ENCODE measurements around the gene MRGPRD.
"Not testable (repeated sequence)": the region's sequence is repeated elsewhere in the genome, so short reads cannot be mapped to it uniquely, and the experiment has no call there.

Gene MRGPRD

GRCh38 chr11:68993546-68993945 is 12.8 kb upstream of the MRGPRD start:
- DNase-seq (ENCODE audit: low spot score) = no peak

DNA sequence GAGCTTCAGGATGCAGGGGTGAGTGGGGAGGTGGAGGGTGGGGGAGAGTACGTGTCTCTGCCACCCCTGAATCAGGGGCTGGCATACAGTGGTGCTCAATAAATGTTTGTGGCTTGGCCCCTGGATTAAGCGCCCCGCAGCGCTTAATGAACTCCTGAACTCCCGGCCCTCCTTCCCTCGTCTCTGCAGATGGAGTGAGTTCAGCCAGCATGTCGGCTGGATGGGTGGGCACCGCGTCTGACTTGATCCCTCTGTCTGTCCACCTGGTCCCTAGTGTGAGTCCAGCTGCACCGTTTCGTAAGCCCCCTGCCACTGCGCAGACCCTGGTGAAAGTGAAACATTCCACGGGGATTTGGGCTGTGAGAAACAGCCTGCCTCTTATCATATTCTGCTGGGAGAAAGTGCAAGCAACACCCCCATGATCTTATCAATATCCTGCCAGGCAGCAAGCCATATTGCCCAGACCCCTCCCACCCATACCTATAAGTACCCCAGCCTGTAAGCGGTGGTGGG is 12.0 kb upstream of the MRGPRD start:
- DNase-seq (ENCODE audit: low spot score) = no peak

- DNase-seq (ENCODE audit: low spot score) = no peak
These were observed 10.4 kb upstream of the MRGPRD start for GRCh38 chr11:68990995-68991780.

DNA sequence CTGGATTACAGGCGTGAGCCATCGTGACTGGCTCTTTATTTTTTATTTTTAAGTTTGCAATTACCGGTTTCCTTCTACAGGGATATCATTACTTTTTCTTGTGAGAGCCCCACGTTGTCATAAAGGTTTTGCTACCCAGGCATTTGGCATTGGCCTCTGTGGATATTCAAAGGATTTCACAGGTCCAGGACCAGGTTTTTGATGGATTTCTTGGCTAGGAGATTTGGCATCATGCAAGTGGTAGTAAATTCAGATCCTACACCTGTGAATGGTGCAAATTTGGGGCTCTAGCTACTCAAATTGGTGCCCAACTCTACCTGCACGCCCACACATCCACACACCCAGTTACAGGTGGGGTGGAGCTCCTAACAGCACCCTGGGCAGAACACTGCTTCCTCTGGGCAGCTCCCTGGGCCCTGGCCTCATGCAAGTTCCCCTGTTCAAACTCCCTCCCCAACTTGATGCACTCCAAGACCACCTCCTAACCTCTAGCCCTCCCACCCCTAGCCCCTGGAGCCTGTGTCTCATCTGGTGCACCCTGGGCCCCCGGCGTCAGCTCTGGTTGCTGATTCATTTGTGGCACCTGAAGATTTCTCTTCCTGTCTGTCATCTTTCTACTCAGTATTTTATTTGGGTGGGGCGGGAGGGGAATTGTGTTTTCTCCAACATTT is 9.3 kb upstream of the MRGPRD start:
- no peak for DNase-seq (ENCODE audit: low spot score)

DNA sequence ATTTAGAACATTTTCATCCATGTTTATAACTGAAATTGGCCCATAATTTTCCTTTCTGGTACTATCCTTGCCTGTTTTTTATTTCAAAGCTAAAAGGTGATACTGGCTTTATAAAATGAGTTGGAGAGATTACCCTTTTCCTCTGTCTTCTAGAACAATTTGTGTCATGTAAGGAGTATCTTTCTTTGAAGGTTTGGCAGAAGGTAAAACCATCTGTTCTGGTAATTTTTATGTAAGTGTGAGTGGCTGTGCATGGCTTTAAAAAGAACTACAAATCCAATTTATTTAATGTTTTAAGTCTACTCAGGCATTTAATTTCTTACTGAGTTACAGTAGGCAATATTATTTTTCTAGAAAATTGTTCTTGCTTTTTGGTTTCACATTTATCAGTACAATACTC is 7.7 kb upstream of the MRGPRD start:
- DNase-seq (ENCODE audit: low spot score) = no peak

DNA sequence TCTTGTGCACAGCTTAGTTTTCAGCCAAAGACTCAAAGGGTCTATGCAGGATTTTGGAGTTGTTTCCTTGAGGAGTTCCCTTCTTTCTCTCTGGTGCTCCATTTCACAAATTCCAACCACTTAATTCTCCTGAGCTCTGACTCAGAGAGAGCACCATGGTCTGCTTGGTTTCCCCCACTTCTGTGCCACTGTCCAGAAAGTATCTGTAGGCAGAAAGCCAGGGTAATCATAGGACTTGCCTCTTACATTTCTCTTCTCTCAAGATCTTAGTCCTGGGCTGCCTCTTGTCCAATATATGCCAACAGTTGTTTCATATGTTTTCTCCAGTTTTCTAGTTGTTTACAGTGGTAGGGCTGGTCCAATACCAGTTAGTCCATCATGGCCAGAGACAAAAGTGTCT is 6.4 kb upstream of the MRGPRD start:
- DNase-seq (ENCODE audit: low spot score) = no peak

DNA sequence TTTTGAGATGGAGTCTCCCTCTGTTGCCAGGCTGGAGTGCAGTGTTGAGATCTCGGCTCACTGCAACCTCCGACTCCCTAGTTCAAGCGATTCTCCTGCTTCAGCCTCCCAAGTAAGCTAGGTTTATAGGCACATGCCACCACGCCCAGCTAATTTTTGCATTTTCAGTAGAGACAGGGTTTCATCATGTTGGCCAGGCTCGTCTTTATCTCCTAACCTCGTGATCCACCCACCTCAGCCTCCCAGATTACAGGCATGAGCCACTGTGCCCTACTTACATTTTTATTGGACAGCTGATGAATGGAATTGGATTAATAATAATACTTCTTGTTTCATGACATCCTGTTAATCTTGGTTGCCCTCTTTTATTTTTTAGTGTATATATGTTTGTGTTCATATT is 3.0 kb upstream of the MRGPRD start:
- DNase-seq (ENCODE audit: low spot score) = no peak

DNA sequence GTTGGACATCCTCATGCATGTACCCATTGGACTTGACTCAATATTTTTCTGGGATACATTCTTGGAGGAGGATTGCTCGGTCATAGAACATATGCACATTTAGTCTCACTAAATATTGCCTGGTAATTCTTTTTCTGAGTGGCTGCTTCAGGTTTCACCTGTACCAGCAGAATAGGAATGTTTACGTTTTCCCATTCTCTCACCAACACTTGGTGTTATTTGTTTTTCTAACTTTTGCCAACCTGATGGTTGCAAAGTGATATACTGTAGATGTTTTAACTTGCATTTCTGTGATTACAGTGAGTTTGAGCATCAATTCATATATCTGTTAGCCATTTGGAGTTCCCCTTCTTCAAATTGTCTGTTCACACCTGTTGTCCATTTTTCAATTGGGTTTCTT is 1.3 kb upstream of the MRGPRD start:
- no peak for DNase-seq (ENCODE audit: low spot score)

DNA sequence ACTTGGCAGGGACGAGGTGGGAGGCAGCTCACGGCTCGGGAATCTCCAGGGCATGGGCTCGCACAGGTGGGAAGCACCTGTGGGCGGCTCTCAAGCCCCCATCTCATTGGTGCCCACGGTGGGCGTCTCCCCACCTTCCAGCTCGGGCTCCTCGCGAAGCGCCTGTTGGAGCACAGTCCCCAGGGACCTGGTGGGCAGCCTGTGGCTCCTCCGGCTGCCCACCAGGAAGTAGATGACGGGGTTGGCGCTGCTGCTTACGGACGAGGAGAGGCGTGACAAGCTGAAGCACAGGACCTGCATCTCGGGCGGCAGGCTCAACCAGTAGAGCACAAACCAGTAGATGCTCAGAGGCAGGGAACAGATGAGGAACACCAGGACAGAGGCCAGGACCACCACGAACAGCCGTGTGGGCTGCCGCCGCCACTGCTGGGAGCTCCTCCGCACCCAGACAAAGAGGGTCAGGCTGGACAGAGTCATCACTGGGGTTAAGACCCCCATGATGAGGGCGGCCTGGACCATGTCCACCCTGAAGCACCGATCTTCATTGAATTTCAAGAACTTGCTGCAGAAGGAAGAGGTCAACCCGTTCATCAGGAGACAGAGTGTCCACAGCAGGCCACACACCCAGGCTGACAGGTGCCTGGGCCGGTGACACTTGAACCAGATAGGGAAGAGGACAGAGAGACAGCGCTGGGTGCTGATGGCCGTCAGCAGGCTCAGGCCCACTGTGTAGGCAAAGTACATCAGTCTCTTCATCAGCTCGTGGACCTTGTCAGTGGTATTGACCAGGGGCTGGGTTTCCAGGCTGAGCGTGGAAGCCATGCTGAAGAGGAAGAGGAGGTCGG is 633 bp downstream of the MRGPRD start:
- no peak for DNase-seq (ENCODE audit: low spot score)

GRCh38 chr11:68978931-68979594 is 1.7 kb downstream of the MRGPRD start:
- no peak for DNase-seq (ENCODE audit: low spot score)

DNA sequence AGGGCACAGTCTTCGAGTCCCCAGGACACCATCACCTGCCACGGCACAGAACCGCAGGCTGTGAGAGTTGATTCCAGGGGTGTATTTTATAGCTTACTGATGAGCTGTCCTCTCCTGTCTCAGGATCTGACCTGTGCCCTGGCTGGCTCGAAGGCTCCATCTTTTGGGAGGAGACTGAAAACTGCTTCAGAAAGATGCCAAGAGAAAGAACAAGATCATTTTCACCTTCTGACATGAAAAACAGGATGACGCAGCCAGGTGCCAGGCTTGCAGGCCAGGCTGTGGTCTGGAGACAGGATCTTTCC is 2.2 kb downstream of the MRGPRD start:
- no peak for DNase-seq (ENCODE audit: low spot score)

DNA sequence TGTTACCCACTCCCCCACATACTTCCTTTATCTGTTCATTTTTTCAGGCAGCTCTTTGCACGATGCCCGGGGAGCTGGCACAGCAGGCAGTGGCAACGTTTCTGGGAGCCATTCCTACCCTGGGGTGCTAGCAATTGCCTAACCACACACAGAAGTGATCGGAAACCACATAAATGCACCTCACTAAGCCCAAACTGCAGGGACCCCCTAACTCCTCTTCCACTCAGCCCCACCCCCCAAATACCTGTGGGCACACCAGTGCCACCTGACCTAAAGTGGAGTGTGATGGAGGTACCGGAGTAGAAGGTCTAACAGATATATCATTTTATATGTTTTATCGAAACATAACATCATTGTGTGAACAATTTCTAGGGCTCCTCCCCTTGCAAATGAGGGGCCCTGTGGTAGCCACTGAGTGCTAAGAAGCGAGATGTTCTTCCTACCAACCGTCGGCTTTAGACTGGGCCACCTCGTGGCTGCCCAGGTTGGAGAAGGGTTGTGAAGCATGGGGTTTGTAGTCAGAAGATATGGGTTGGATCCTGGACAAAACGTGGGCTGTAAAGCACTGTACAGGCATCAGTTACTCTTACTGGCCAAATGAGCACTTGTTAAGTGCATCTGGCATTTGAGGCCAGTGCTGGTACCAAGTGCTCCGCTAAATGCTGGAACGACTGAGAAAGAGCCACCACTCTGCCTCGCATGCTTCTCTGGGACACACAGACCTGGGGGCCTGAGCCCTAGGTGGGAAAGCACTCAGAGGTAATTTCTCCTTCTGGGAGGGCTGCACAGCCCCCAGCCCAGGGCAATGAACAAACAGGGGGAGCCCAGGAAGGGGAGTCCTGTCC is 2.8 kb downstream of the MRGPRD start:
- no peak for DNase-seq (ENCODE audit: low spot score)

GRCh38 chr11:68976563-68976962 is 4.2 kb downstream of the MRGPRD start:
- no peak for DNase-seq (ENCODE audit: low spot score)

GRCh38 chr11:68976095-68976494 is 4.7 kb downstream of the MRGPRD start:
- DNase-seq (ENCODE audit: low spot score) = no peak

DNA sequence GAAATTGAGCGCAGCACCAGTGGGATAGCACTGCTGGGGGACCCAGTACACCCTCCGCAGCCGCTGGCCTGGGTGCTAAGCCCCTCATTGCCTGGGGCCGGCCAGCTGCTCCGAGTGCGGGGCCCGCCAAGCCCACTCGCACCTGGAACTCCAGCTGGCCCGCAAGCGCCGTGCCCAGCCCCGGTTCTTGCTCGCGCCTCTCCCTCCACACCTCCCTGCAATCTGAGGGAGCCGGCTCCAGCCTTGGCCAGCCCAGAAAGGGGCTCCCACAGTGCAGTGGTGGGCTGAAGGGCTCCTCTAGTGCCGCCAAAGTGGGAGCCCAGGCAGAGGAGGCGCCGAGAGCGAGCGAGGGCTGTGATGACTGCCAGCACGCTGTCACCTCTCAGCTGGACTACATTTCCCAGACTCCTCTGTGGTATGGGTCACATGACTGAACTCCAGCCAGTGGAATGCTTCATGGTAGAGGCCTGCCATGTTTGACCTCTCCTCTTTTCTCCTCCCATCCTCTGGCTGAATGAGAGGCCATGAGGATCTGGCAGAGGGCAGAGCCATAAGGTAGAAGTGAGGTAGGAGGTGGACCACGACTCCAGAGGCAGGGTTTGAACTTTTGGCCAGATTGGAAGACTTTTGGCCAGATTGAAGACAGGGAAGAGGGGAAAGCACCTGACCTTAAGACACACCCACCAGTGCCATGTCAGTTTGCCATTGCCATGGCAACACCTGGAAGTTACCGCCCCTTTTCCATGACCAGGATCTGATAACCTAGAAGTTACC is 6.2 kb downstream of the MRGPRD start:
- no peak for DNase-seq (ENCODE audit: low spot score)

- not testable (repeated sequence) for DNase-seq (ENCODE audit: low spot score)
These were observed 7.1 kb downstream of the MRGPRD start for GRCh38 chr11:68973706-68974105.

GRCh38 chr11:68973219-68973618 is 7.6 kb downstream of the MRGPRD start:
- no peak for DNase-seq (ENCODE audit: low spot score)

- no peak for DNase-seq (ENCODE audit: low spot score)
These were observed 9.7 kb downstream of the MRGPRD start for GRCh38 chr11:68970921-68971636.

DNA sequence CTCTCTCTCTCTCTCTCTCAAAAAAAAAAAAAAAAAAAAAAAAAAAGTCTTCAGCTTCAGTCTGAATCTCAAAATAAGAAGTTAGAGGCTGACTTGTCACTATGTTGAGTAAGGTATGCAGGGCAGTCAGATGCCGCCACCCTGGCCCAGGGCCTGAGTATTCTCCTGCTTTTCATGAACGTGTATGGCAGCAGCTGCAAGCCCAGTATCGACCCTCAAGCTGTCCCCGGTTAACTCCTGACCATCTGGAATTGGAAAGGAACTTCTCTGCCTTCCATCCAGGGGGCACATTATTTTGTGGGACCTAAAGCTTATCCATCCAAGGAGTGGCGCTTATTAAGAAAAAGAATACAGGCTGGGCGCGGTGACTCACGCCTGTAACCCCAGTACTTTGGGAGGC is 11.4 kb downstream of the MRGPRD start:
- DNase-seq (ENCODE audit: low spot score) = no peak
